Duodenal mucosa (tissue), 2 donors: ENCODE results near the gene CLCN3.
"Not testable (repeated sequence)": the region's sequence is repeated elsewhere in the genome, so short reads cannot be mapped to it uniquely, and the experiment has no call there.

Source experiments
- H3K27ac ChIP-seq: one replicate; pipeline ENCODE4 v1.7.0; 2013; ENCODE audit warnings: low read depth, low read length
- H3K27me3 ChIP-seq, 2 donors: one replicate each; pipeline ENCODE4 v1.7.0; 2013; ENCODE audit warnings: low read length in 2 of 2, control low read depth in 1 of 2; ENCODE audit not compliant: insufficient read depth in 2 of 2, control insufficient read depth in 1 of 2
- H3K36me3 ChIP-seq, 2 donors: one replicate each; pipeline ENCODE4 v1.7.0; 2013; ENCODE audit warnings: low read length in 2 of 2, control low read depth in 1 of 2; ENCODE audit not compliant: insufficient read depth in 2 of 2, control insufficient read depth in 1 of 2
- H3K4me1 ChIP-seq, 2 donors: one replicate each; pipeline ENCODE4 v1.7.0; 2013; ENCODE audit warnings: low read length in 2 of 2, control low read depth in 1 of 2; ENCODE audit not compliant: insufficient read depth in 2 of 2, control insufficient read depth in 1 of 2
- H3K4me3 ChIP-seq, 2 donors: one replicate each; pipeline ENCODE4 v1.7.0; 2013; ENCODE audit warnings: low read length in 2 of 2, low read depth in 1 of 2
- H3K9ac ChIP-seq, 2 donors: one replicate each; pipeline ENCODE4 v1.7.0; 2013; ENCODE audit warnings: low read length in 2 of 2, low read depth in 1 of 2
- H3K9me3 ChIP-seq, 2 donors: one replicate each; pipeline ENCODE4 v1.7.0; 2013; ENCODE audit warnings: low read length in 2 of 2, control low read depth in 1 of 2; ENCODE audit not compliant: control insufficient read depth in 1 of 2

CLCN3 gene

GRCh38 chr4:169766741-169767140 lies 146.4 kb downstream of the CLCN3 start:
- H3K36me3 ChIP-seq = no peaks in the 10 kb centered on the region
- H3K27ac ChIP-seq = no peak overlapping the region
- no peaks in the 10 kb centered on the region for H3K4me1 ChIP-seq
- no peak overlapping the region for H3K9ac ChIP-seq
- no peak overlapping the region for H3K4me3 ChIP-seq
- no peaks in the 10 kb centered on the region for H3K9me3 ChIP-seq
- no peaks in the 10 kb centered on the region for H3K27me3 ChIP-seq

- H3K27me3 ChIP-seq = no peaks in the 10 kb centered on the region
- no peak overlapping the region for H3K4me3 ChIP-seq
- H3K36me3 ChIP-seq = no peaks in the 10 kb centered on the region
- no peaks in the 10 kb centered on the region for H3K9me3 ChIP-seq
- H3K4me1 ChIP-seq = no peaks in the 10 kb centered on the region
- H3K9ac ChIP-seq = no peak overlapping the region
- no peak overlapping the region for H3K27ac ChIP-seq
Observed at GRCh38 chr4:169768385-169768784, 148.0 kb downstream of the CLCN3 start.

GRCh38 chr4:169770416-169770815 lies 150.0 kb downstream of the CLCN3 start:
- H3K27me3 ChIP-seq = peaks cover 8 to 10% of the 10 kb centered on the region in 2 donors
- H3K9ac ChIP-seq = no peak overlapping the region
- H3K9me3 ChIP-seq = no peaks in the 10 kb centered on the region
- no peak overlapping the region for H3K27ac ChIP-seq
- no peaks in the 10 kb centered on the region for H3K36me3 ChIP-seq
- peaks cover 0 to 5% of the 10 kb centered on the region in 2 donors for H3K4me1 ChIP-seq
- no peak overlapping the region for H3K4me3 ChIP-seq

GRCh38 chr4:169771556-169772080 lies 151.2 kb downstream of the CLCN3 start:
- H3K27ac ChIP-seq, H3K4me3 ChIP-seq, H3K9me3 ChIP-seq, H3K9ac ChIP-seq, H3K36me3 ChIP-seq, H3K4me1 ChIP-seq: not testable (repeated sequence)
- peaks cover 9 to 10% of the 10 kb centered on the region in 2 donors for H3K27me3 ChIP-seq
